PC-3 (cell line): ENCODE measurements around the gene RRAS. TPM values are rescaled to one million over a fixed set of nuclear protein-coding genes. Genes with fewer than 3 reads are reported as not detected.

Source experiments
- ATAC-seq: fragments of 200-7000 bp; cut with Tn5 transposase; 2 replicates; pipeline ENCODE4 v1.9.1; 2020; ENCODE audit warnings: mild to moderate bottlenecking, moderate library complexity
- BruUV-seq: library from RNA; stranded (reverse); fragments of 400-500 nt; replicated peaks from 2 replicates; lab custom pipeline; 2021; lab: Mats Ljungman, UMichigan
- CTCF ChIA-PET: fragments of 300-600 bp; sonication (Branson Sonifier 250); formaldehyde crosslinking; loops from one replicate; lab custom pipeline; 2022; ENCODE audit warnings: antibody characterized with exemption; lab: Charles Lee
- POLR2A ChIA-PET: fragments of 300-600 bp; sonication (Branson Sonifier 250); formaldehyde crosslinking; loops from one replicate; lab custom pipeline; 2022; ENCODE audit warnings: antibody characterized with exemption; ENCODE audit not compliant: unreplicated experiment; lab: Charles Lee
- DNase-seq: peaks from one replicate; pipeline ENCODE4 v3.0.0-alpha.2; 2015
- H2AFZ ChIP-seq: fragments of 300-600 bp; sonication (generic); 2 replicates; pipeline ENCODE4 v1.6.0; 2016; ENCODE audit warnings: antibody characterized with exemption, low read length
- H3F3A ChIP-seq: fragments of 300-600 bp; sonication (generic); one replicate; pipeline ENCODE4 v1.6.0; 2017; ENCODE audit warnings: antibody characterized with exemption, low read length, control low read depth, mild to moderate bottlenecking; ENCODE audit not compliant: unreplicated experiment
- H3K27ac ChIP-seq: fragments of 300-600 bp; sonication (generic); 2 replicates; pipeline ENCODE4 v1.5.1; 2016; ENCODE audit warnings: mild to moderate bottlenecking, low read length
- H3K27me3 ChIP-seq: fragments of 300-600 bp; sonication (generic); 2 replicates; pipeline ENCODE4 v1.6.1; 2016; ENCODE audit warnings: low read length, mixed read lengths
- H3K36me3 ChIP-seq: fragments of 300-600 bp; sonication (generic); 2 replicates; pipeline ENCODE4 v1.6.1; 2016; ENCODE audit warnings: low read depth, mixed run types, low read length, mixed read lengths
- H3K4me1 ChIP-seq: fragments of 300-600 bp; sonication (generic); 2 replicates; pipeline ENCODE4 v1.5.1; 2016; ENCODE audit warnings: low read length; ENCODE audit not compliant: insufficient read depth
- H3K4me2 ChIP-seq: fragments of 300-600 bp; sonication (generic); 2 replicates; pipeline ENCODE4 v1.6.0; 2016; ENCODE audit warnings: low read length
- H3K4me3 ChIP-seq: fragments of 300-600 bp; sonication (generic); 2 replicates; pipeline ENCODE4 v1.5.1; 2016; ENCODE audit warnings: mild to moderate bottlenecking, low read length, mixed read lengths
- H3K79me2 ChIP-seq: fragments of 300-600 bp; sonication (generic); 2 replicates; pipeline ENCODE4 v1.6.1; 2017; ENCODE audit warnings: low read length, mixed read lengths
- H3K9ac ChIP-seq: fragments of 300-600 bp; sonication (generic); 2 replicates; pipeline ENCODE4 v1.6.0; 2016; ENCODE audit warnings: mild to moderate bottlenecking, low read length
- H3K9me2 ChIP-seq: fragments of 300-600 bp; sonication (generic); replicated peaks from 2 replicates; pipeline ENCODE4 v1.6.1; 2016; ENCODE audit warnings: mixed run types, low read length, mixed read lengths
- H3K9me3 ChIP-seq: fragments of 300-600 bp; sonication (generic); 2 replicates; pipeline ENCODE4 v1.6.1; 2016; ENCODE audit warnings: low read length, mixed read lengths
- H4K20me1 ChIP-seq: fragments of 300-600 bp; sonication (generic); 2 replicates; pipeline ENCODE4 v1.6.1; 2016; ENCODE audit warnings: low read length, mixed read lengths
- CTCF ChIP-seq: fragments of 300-600 bp; sonication (generic); conservative IDR thresholded peaks from 2 replicates; pipeline ENCODE4 v1.5.1; 2017; ENCODE audit warnings: antibody characterized with exemption, low read depth, mild to moderate bottlenecking, low read length
- EZH2 ChIP-seq: fragments of 300-600 bp; sonication (generic); IDR thresholded peaks from one replicate; pipeline ENCODE4 v1.6.1; 2017; ENCODE audit warnings: antibody characterized with exemption, mild to moderate bottlenecking, low read length; ENCODE audit not compliant: unreplicated experiment
- EZH2phosphoT487 ChIP-seq: fragments of 300-600 bp; sonication (generic); IDR thresholded peaks from 2 replicates; pipeline ENCODE4 v1.6.1; 2018; ENCODE audit warnings: mild to moderate bottlenecking, antibody characterized with exemption, low read length, borderline replicate concordance
- intact Hi-C: fragments of 100-400 bp; cut with micrococcal nuclease; formaldehyde crosslinking; loops from 2 replicates; pipeline ENCODE4 v1.9.0; 2023
- total RNA-seq: library from RNA; depleted of rRNA; stranded (reverse); fragments of >200 nt; gene quantifications from 2 replicates; pipeline ENCODE4 v1.2.3, GENCODE V29; 2014

The RRAS gene
- total RNA-seq, 1 experiment from 2014 or later = 32.0 TPM

GRCh38 chr19:49631610-49632192 is 8.2 kb downstream of the RRAS start:
- no peak overlapping the region for H3K27ac ChIP-seq
- ChIA-PET CTCF (no interaction called here), POLR2A (interaction anchor here (0.6 kb wide), 1 partner anchor 86 kb away, joined by 9 read pairs; no protein-coding TSS in a partner anchor)
- no peak overlapping the region for H2AFZ ChIP-seq
- H3K4me1 ChIP-seq = no peaks in the 10 kb centered on the region
- no peaks in the 10 kb centered on the region for H4K20me1 ChIP-seq
- no peak for TF ChIP-seq CTCF
- TF ChIP-seq EZH2phosphoT487 = no peak
- TF ChIP-seq EZH2 = no peak
- BruUV-seq = no TSS peak
- no peaks in the 10 kb centered on the region for H3K9me3 ChIP-seq
- no peak overlapping the region for H3K4me3 ChIP-seq
- intact Hi-C loops = no loop called here
- H3K27me3 ChIP-seq = no peaks in the 10 kb centered on the region
- H3K9me2 ChIP-seq = no peaks in the 10 kb centered on the region
- DNase-seq (no peak), ATAC-seq (no peak)
- peaks cover 9% of the 10 kb centered on the region; the same call in 1 of the 2 replicates for H3K36me3 ChIP-seq
- H3F3A ChIP-seq = no peaks in the 10 kb centered on the region
- H3K4me2 ChIP-seq = no peak overlapping the region
- no peaks in the 10 kb centered on the region for H3K79me2 ChIP-seq
- no peak overlapping the region for H3K9ac ChIP-seq

- ATAC-seq (peak; percentile 23), DNase-seq (no peak)
- Histone ChIP-seq H2AFZ (no peak overlapping the region), H3K4me3 (no peak overlapping the region), H3K27me3 (no peaks in the 10 kb centered on the region), H3K4me1 (no peaks in the 10 kb centered on the region), H3K27ac (no peak overlapping the region), H3K79me2 (no peaks in the 10 kb centered on the region), H3F3A (no peaks in the 10 kb centered on the region), H3K9ac (no peak overlapping the region), H4K20me1 (no peaks in the 10 kb centered on the region), H3K9me3 (no peaks in the 10 kb centered on the region), H3K4me2 (no peak overlapping the region), H3K36me3 (peaks cover 14% of the 10 kb centered on the region; the same call in 1 of the 2 replicates), H3K9me2 (no peaks in the 10 kb centered on the region)
- TF ChIP-seq EZH2phosphoT487 = no peak
- no peak for TF ChIP-seq EZH2
- TF ChIP-seq CTCF = no peak
- intact Hi-C loops = no loop called here
- ChIA-PET CTCF (no interaction called here), POLR2A (interaction anchor here (0.6 kb wide), 1 partner anchor 85 kb away, joined by 9 read pairs; no protein-coding TSS in a partner anchor)
- BruUV-seq = TSS peak; percentile 20
Observed at GRCh38 chr19:49631014-49631588, 8.8 kb downstream of the RRAS start.

GRCh38 chr19:49629659-49630058 is 10.3 kb downstream of the RRAS start:
- ChIA-PET POLR2A (interaction anchor here (0.6 kb wide), 1 partner anchor 240 kb away, joined by 4 read pairs; no protein-coding TSS in a partner anchor), CTCF (no interaction called here)
- no peak for DNase-seq
- BruUV-seq = no TSS peak
- H3K79me2 ChIP-seq = no peaks in the 10 kb centered on the region
- no peaks in the 10 kb centered on the region for H4K20me1 ChIP-seq
- ATAC-seq = no peak
- TF ChIP-seq EZH2phosphoT487 (no peak), EZH2 (no peak), CTCF (no peak)
- H3K4me3 ChIP-seq = no peak overlapping the region
- H3F3A ChIP-seq = no peaks in the 10 kb centered on the region
- H3K27me3 ChIP-seq = no peaks in the 10 kb centered on the region
- H3K4me2 ChIP-seq = no peak overlapping the region
- no peak overlapping the region for H3K9ac ChIP-seq
- no peak overlapping the region for H3K27ac ChIP-seq
- intact Hi-C loops = no loop called here
- H3K9me2 ChIP-seq = no peaks in the 10 kb centered on the region
- H3K4me1 ChIP-seq = no peaks in the 10 kb centered on the region
- peaks cover 18% of the 10 kb centered on the region; the same call in 1 of the 2 replicates for H3K36me3 ChIP-seq
- H3K9me3 ChIP-seq = no peaks in the 10 kb centered on the region
- H2AFZ ChIP-seq = no peak overlapping the region
